HuH-7.5 (cell line): ENCODE results near the gene SH3PXD2B.
"Not testable (repeated sequence)": the region's sequence is repeated elsewhere in the genome, so short reads cannot be mapped to it uniquely, and the experiment has no call there.

Experiments
- DNase-seq: peaks from one replicate; pipeline ENCODE4 v3.0.0; 2011; ENCODE audit warnings: low spot score

The SH3PXD2B gene

GRCh38 chr5:172485511-172486202 is 31.3 kb upstream of the SH3PXD2B start:
- DNase-seq, result no peak

GRCh38 chr5:172484664-172485063 is 30.3 kb upstream of the SH3PXD2B start:
- DNase-seq, result no peak

- no peak for DNase-seq
These were observed 28.1 kb upstream of the SH3PXD2B start for GRCh38 chr5:172482156-172483020.

DNA sequence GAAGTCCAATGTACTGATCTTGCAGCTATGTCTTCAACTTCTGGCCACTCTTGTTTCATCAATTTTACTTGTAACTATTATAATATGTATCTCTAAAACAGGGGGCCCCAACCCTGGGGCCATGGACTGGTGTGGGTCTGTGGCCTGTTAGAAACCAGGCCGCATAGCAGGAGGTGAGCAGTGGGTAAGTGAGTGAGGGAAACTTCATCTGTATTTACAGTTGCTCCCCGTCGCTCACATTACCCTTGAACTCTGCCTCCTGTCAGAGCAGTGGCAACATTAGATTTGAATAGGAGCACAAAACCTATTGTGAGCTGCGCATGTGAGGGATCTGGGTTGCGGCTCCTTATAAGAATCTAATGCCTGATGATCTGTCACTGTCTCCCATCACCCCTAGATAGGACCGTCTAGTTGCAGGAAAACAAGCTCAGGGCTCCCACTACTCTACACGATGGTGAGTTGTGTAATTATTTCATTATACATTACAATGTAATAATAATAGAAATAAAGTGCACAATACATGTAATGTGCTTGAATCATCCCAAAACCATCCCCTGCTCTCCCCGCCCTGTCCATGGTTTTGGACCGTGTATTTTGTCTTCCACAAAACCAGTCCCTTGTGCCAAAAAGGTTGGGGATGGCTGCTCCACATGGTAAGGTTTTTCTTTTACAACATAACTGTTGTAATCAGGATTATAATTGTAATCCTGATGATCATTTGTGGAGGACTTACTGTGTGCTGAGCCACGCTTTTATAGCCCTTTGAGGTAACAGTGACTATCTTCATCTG is 26.9 kb upstream of the SH3PXD2B start:
- DNase-seq, result no peak

- no peak for DNase-seq
These were observed 25.4 kb upstream of the SH3PXD2B start for GRCh38 chr5:172479784-172480115.

- DNase-seq, result peak; percentile 81
These were observed 24.9 kb upstream of the SH3PXD2B start for GRCh38 chr5:172479034-172479783.

- DNase-seq, result not testable (repeated sequence)
These were observed 24.3 kb upstream of the SH3PXD2B start for GRCh38 chr5:172478695-172479033.

- no peak for DNase-seq
These were observed 23.9 kb upstream of the SH3PXD2B start for GRCh38 chr5:172478256-172478655.

- no peak for DNase-seq
These were observed 23.1 kb upstream of the SH3PXD2B start for GRCh38 chr5:172477466-172477865.

DNA sequence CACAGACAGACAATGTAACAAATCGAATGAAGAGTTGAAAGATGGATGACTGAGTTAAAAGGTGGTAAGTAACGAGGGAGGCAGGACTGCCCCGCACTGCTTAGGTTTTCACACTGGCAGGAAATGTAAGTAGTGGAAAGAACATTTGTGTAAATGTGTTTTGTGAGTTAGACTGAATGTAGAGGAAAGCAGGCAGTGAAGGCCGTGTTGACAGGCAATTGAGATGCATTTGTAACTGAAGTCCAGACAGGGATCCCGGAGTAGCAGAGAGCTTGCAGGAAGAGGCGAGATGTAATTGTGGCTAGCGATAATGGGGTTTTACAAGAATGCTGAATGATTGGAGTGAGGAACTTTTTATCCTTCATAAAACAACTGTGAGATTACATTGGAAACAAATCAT is 20.0 kb upstream of the SH3PXD2B start:
- DNase-seq, result no peak

GRCh38 chr5:172473427-172473826 is 19.1 kb upstream of the SH3PXD2B start:
- DNase-seq, result no peak

DNA sequence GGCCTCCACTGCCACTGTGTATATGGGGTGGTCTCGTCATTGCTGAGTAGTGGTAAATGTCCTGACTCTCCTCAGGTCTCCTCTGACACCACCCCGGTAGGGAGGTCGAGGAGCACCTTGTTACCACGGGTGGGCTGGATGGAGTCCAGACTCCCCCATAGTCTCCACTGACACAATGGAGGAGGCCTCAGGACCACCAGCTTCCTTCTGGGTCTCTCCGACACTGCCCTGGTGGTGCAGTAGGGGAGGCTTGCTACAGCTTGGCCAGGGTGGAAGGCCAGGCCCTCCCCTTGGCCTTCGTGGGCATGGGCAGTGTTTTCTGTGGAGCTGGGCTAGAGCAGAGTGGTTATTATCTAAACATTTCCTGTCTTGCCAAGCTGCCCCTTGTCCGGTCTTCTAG is 15.4 kb upstream of the SH3PXD2B start:
- no peak for DNase-seq

- DNase-seq, result no peak
These were observed 11.7 kb upstream of the SH3PXD2B start for GRCh38 chr5:172466062-172466461.

- no peak for DNase-seq
These were observed 8.7 kb upstream of the SH3PXD2B start for GRCh38 chr5:172463031-172463430.

GRCh38 chr5:172459783-172460165 is 5.4 kb upstream of the SH3PXD2B start:
- DNase-seq, result no peak

DNA sequence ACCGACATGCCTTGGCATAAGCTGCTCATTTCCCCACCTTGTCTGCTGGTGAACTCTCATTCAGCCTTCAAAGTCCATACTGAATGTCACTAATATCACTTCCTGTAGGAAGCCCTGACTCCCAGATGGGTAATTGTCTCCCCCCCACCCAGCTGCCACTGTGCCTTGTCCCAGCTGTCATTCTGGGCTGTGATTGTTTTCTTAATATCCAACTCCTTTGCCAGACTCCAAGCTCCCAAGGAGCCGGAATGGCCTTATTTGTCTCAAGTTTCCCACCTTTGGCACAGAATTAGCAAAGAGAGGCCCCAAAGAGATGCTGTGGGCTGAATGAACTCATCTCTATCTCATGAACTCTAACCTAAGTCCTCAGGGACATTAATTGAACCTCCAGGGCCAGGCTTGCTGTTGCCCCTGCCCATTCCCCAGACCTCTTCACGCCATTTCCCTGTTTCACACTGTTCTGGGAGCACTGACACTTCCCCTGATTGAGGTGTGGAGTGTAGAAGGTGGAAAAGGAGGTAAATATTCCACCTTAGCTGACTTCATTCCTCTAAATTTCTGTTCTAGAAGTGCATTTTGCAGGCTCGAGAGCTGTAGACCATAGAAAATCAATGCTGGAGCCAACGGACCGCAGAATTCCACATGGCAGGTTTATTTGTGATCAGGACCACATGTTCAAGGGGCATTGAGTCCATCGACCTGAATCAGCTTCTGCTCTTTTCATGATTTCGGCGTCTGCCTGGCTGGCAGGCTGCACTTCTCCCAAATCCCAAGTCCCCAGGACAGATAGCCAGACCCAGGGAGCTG is 4.9 kb upstream of the SH3PXD2B start:
- DNase-seq, result no peak

GRCh38 chr5:172456076-172456722 is 1.9 kb upstream of the SH3PXD2B start:
- DNase-seq, result no peak

DNA sequence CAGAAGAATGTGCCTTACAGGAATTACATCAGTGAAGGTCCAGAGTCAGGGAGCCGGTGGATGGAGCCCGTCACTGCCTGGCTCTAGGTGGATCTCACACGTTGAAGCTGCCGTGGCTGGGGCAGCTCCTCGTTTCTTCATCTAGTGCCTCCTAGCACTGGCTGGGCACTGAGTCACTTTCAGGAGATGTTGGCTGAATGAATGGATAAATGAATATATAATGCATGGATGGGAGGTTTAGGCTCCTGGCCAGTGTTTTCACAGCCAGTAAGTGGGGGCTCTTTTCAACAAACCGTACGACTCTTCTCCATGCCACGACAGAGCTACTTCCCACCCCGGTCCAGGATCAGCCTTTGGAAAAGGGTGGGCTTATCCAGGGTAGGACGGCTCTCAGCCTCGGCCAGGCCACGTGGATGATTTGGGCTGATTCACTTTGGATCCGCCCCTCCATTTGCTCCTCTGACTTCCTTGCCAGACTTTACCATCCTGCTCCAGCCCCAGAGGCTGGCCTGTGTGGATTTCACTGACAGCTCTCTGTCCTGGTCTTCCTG is 1.3 kb upstream of the SH3PXD2B start:
- DNase-seq, result no peak

DNA sequence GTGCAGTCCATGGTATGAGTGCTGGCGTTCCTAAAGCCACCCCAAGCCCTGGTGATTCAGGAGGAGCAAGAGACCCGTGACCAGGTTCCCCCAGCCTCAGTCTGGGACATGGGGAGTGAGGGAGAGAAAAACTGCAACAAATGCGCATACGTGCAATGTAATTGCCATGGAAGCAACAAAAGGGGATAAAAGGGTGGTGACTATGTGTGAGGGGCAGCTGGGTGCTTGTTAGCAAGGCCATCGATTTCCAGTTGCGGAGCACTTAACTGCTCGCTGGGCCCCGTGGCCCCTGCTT is 709 bp upstream of the SH3PXD2B start:
- DNase-seq, result no peak

- peak; percentile 52 for DNase-seq
These were observed 353 bp downstream of the SH3PXD2B start for GRCh38 chr5:172453986-172454357.
